ENCODE results near the gene IRF2BP2.

Gene IRF2BP2

DNA sequence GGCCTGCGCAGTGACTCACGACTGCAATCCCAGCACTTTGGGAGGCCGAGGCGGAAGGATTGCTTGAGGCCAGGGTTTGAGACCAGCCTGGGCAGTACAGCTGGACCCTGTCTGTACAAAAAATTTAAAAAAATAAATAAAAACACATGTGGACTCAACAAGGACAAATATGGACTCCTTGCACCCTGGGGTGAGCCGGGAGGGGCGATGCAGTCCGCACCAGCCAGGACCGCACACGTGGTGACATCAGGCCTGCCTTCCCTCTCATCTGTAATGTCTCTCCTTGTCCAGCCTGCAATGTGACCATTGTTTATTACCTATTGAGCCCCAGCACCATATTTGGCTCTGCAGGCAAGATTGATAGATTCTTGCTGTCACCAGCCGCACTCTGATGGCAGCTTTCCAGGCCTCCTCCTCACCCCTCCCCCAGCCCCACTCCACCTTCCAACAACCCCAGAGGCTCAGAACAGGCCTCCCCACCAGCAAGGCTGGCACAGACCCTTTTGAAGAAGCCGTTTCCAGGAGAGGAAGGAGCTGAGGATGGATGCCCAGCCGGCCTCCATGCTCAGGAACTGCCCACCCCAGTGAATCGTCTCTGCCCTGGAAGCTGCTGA lies 55.2 kb downstream of the IRF2BP2 start (continued):
- TF ChIP-seq, protein P1, sequence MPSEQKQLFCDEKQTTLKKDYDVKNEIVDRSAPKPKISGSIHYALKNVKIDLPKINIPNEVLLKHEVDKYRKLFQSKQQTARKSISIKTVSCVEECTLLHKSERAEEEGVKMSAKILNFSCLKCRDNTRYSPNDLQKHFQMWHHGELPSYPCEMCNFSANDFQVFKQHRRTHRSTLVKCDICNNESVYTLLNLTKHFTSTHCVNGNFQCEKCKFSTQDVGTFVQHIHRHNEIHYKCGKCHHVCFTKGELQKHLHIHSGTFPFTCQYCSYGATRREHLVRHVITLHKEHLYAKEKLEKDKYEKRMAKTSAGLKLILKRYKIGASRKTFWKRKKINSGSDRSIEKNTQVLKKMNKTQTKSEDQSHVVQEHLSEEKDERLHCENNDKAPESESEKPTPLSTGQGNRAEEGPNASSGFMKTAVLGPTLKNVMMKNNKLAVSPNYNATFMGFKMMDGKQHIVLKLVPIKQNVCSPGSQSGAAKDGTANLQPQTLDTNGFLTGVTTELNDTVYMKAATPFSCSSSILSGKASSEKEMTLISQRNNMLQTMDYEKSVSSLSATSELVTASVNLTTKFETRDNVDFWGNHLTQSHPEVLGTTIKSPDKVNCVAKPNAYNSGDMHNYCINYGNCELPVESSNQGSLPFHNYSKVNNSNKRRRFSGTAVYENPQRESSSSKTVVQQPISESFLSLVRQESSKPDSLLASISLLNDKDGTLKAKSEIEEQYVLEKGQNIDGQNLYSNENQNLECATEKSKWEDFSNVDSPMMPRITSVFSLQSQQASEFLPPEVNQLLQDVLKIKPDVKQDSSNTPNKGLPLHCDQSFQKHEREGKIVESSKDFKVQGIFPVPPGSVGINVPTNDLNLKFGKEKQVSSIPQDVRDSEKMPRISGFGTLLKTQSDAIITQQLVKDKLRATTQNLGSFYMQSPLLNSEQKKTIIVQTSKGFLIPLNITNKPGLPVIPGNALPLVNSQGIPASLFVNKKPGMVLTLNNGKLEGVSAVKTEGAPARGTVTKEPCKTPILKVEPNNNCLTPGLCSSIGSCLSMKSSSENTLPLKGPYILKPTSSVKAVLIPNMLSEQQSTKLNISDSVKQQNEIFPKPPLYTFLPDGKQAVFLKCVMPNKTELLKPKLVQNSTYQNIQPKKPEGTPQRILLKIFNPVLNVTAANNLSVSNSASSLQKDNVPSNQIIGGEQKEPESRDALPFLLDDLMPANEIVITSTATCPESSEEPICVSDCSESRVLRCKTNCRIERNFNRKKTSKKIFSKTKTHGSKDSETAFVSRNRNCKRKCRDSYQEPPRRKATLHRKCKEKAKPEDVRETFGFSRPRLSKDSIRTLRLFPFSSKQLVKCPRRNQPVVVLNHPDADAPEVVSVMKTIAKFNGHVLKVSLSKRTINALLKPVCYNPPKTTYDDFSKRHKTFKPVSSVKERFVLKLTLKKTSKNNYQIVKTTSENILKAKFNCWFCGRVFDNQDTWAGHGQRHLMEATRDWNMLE (tag by site-specific recombination; conservative IDR thresholded peaks at IDR 0.05; ENCODE audit: low read depth) = peak; percentile 17; the same call in 1 of the 2 replicates
- TF ChIP-seq ZNF239 (tag by site-specific recombination; IDR thresholded peaks at IDR 0.05) (no peak), ZNF350 (tag by site-specific recombination; IDR thresholded peaks at IDR 0.05) (no peak), ZNF600 (tag by site-specific recombination; IDR thresholded peaks at IDR 0.05) (peak; percentile 70), ZNF48 (tag by site-specific recombination; IDR thresholded peaks at IDR 0.05) (no peak)
- TF ChIP-seq, protein P2, sequence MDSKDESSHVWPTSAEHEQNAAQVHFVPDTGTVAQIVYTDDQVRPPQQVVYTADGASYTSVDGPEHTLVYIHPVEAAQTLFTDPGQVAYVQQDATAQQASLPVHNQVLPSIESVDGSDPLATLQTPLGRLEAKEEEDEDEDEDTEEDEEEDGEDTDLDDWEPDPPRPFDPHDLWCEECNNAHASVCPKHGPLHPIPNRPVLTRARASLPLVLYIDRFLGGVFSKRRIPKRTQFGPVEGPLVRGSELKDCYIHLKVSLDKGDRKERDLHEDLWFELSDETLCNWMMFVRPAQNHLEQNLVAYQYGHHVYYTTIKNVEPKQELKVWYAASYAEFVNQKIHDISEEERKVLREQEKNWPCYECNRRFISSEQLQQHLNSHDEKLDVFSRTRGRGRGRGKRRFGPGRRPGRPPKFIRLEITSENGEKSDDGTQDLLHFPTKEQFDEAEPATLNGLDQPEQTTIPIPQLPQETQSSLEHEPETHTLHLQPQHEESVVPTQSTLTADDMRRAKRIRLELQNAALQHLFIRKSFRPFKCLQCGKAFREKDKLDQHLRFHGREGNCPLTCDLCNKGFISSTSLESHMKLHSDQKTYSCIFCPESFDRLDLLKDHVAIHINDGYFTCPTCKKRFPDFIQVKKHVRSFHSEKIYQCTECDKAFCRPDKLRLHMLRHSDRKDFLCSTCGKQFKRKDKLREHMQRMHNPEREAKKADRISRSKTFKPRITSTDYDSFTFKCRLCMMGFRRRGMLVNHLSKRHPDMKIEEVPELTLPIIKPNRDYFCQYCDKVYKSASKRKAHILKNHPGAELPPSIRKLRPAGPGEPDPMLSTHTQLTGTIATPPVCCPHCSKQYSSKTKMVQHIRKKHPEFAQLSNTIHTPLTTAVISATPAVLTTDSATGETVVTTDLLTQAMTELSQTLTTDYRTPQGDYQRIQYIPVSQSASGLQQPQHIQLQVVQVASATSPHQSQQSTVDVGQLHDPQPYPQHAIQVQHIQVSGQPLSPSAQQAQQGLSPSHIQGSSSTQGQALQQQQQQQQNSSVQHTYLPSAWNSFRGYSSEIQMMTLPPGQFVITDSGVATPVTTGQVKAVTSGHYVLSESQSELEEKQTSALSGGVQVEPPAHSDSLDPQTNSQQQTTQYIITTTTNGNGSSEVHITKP (tag by site-specific recombination; IDR thresholded peaks at IDR 0.05) = peak; percentile 13; the same call in 1 of the 2 replicates
- TF ChIP-seq, protein P3, sequence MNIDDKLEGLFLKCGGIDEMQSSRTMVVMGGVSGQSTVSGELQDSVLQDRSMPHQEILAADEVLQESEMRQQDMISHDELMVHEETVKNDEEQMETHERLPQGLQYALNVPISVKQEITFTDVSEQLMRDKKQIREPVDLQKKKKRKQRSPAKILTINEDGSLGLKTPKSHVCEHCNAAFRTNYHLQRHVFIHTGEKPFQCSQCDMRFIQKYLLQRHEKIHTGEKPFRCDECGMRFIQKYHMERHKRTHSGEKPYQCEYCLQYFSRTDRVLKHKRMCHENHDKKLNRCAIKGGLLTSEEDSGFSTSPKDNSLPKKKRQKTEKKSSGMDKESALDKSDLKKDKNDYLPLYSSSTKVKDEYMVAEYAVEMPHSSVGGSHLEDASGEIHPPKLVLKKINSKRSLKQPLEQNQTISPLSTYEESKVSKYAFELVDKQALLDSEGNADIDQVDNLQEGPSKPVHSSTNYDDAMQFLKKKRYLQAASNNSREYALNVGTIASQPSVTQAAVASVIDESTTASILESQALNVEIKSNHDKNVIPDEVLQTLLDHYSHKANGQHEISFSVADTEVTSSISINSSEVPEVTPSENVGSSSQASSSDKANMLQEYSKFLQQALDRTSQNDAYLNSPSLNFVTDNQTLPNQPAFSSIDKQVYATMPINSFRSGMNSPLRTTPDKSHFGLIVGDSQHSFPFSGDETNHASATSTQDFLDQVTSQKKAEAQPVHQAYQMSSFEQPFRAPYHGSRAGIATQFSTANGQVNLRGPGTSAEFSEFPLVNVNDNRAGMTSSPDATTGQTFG (tag by site-specific recombination; IDR thresholded peaks at IDR 0.05; ENCODE audit: borderline replicate concordance) = no peak

Data from HEK293 (cell line).